Activated CD8-positive, alpha-beta memory T cell treated with anti-CD3 and anti-CD28 coated beads, Interleukin-2, amount 50 U/mL, for 1 hour (primary cell): Measurements from ENCODE around the gene APMAP.

Experiments used
- DNase-seq: peaks from one replicate; pipeline ENCODE4 v3.0.0-alpha.2; 2020; ENCODE audit errors: extremely low read depth

Gene APMAP

GRCh38 chr20:25024171-25024570 is 31.6 kb upstream of the APMAP start:
- no peak for DNase-seq

- DNase-seq: no peak
Measured at GRCh38 chr20:25023356-25023755, 30.8 kb upstream of the APMAP start.

GRCh38 chr20:25022680-25023079 is 30.1 kb upstream of the APMAP start:
- no peak for DNase-seq

- DNase-seq: no peak
Measured at GRCh38 chr20:25021336-25021735, 28.8 kb upstream of the APMAP start.

- DNase-seq: no peak
Measured at GRCh38 chr20:25020901-25021301, 28.4 kb upstream of the APMAP start.

GRCh38 chr20:25020345-25020744 is 27.8 kb upstream of the APMAP start:
- no peak for DNase-seq

GRCh38 chr20:25019381-25020155 is 27.0 kb upstream of the APMAP start:
- no peak for DNase-seq

- no peak for DNase-seq
Measured at GRCh38 chr20:25018841-25019240, 26.3 kb upstream of the APMAP start.

- no peak for DNase-seq
Measured at GRCh38 chr20:25018425-25018824, 25.9 kb upstream of the APMAP start.

GRCh38 chr20:25017257-25017803 is 24.8 kb upstream of the APMAP start:
- DNase-seq: no peak

- DNase-seq: no peak
Measured at GRCh38 chr20:25016471-25016870, 23.9 kb upstream of the APMAP start.

- no peak for DNase-seq
Measured at GRCh38 chr20:25015986-25016385, 23.4 kb upstream of the APMAP start.

- DNase-seq: no peak
Measured at GRCh38 chr20:25014816-25015215, 22.3 kb upstream of the APMAP start.

GRCh38 chr20:25013478-25014380 is 21.2 kb upstream of the APMAP start:
- no peak for DNase-seq

GRCh38 chr20:25012616-25013189 is 20.2 kb upstream of the APMAP start:
- no peak for DNase-seq

GRCh38 chr20:25011831-25012241 is 19.3 kb upstream of the APMAP start:
- DNase-seq: no peak

GRCh38 chr20:25011261-25011660 is 18.7 kb upstream of the APMAP start:
- DNase-seq: no peak

GRCh38 chr20:25009218-25010145 is 16.9 kb upstream of the APMAP start:
- DNase-seq: no peak

- no peak for DNase-seq
Measured at GRCh38 chr20:25008388-25009217, 16.1 kb upstream of the APMAP start.
